HG03521 (cell line): ENCODE data around the gene EIF1.
A peak's percentile ranks its signal among the peaks of the same experiment; 100 is the strongest.

Experiments
- ATAC-seq: cut with Tn5 transposase; IDR thresholded peaks from one replicate; pipeline ENCODE4 v1.9.1; 2021; ENCODE audit warnings: mild to moderate bottlenecking, moderate library complexity; ENCODE audit not compliant: unreplicated experiment

The EIF1 gene

DNA sequence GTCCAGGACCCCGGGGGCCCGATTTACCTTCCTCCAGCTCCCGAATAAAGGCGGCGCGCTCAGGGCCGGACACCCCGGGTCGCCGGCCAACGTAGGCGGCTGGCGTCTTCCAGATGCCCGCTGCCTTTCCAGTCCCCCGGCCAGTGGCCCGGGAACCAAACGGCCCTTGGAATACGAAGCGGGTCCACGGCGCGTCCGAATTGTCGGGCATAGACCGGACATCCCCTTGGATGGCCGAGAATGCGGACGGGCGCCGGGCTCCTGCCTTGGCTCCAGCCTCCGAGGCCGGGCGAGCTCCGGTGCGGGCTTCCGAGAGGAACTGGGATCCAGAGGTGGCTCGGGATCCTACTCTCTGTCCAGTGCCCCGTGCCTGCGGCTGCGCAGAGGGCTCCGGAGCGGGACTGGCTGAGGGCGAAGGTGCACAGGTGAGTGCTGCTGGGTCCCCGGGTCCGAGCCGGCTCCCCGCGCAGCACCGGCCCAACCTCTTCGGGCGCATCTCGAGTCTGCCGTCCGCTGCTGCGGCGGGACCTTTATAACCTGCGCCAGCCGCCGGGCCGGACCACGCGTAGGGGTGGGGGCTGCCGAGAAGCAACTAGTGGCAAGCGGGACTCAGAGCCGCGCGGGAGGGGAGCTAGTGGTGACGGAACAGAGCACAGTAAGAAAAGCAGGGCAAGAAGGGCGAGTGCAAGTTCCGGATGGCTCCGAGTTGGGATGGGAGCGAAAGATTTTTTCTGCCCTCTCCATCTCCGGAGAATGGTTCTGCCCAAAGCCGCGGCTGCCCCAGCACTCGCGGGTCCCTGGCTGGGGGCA, 45.7 kb downstream of the EIF1 start, which contains the start of gene HAP1:
TSS of gene HAP1 (minus strand) at position 505 of the 810 bp plus-strand sequence. CDS start at position 496, 9 bp downstream.
- no peak for ATAC-seq

DNA sequence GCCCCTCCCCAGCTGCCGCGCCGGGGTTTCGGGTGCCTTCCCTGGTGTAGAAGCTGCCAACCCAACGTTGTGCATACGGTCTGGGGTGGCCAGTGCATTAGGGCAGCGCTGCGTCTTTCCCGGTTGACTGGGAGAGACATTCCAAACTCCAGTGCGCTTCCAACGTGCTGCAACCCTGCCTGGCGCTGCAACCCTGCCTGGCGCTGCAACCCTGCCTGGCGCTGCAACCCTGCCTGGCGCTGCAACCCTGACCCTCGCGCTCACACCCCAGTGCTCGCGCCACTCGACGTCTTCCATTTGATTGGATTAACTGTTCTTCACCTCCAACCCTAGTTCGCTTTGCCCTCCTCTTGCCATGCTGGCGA, 46.2 kb downstream of the EIF1 start:
- no peak for ATAC-seq

DNA sequence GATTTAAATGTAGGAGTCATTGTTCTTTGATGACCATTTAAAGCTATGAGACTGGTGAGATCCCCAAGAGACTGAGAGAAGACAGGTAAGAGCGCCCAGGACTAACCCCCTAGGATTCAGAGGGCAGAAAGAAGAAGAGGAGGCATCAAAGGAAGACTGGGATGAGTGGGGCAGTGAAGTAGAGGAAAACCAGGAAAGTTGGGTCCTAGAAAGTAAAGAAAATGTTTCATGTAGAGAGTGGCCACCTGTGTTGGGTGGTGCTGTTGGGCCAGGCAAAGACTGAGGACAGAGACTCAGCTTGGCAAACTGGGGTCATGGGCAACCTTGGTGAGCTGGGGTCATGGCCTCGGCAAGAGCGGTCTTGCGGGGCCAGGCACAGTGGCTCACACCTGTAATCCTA, 47.1 kb downstream of the EIF1 start:
- no peak for ATAC-seq

DNA sequence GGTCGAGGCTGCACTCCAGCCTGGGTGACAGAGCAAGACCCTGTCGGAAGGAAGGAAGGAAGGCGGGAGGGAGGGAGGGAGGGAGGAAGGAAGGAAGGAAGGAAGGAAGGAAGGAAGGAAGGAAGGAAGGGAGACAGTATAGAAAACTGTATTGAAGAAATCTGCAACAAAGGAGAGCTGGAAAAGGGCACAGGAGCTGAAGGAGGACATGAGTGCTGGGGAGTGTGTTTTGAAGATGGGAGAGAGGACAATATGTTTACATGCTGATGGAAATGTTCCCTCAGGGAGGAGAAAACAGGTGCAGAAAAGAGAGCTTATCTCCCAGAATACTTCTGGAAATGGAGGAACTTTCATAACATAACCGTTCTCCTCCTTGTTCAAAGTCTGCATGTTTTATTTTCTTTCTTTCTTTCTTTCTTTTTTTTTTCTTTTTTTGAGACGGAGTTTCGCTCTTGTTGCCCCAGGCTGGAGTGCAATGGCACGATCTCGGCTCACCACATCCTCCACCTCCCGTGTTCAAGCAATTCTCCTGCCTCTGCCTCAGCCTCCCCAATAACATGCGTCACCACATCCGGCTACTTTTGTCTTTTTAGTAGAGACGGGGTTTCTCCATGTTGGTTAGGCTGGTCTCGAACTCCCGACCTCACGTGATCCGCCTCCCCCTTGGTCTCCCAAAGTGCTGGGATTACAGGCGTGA, 48.4 kb downstream of the EIF1 start:
- ATAC-seq, result no peak

DNA sequence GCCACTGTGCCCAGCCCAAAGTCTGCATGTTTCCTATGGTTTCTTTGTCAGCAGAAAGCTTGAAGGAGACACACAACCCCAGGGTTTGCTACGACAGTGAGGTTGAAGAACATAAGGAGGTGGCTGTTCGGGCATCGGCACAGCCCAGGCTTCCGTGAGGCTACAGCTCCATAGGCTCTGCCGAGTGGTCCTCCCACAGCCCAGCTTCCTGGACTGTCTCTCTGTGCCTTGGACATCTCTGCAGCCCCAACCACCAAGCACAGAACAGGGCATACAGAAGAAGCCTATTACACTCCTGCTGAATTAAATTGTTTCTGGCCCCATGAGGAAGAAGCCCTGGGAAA, 49.0 kb downstream of the EIF1 start:
- no peak for ATAC-seq

DNA sequence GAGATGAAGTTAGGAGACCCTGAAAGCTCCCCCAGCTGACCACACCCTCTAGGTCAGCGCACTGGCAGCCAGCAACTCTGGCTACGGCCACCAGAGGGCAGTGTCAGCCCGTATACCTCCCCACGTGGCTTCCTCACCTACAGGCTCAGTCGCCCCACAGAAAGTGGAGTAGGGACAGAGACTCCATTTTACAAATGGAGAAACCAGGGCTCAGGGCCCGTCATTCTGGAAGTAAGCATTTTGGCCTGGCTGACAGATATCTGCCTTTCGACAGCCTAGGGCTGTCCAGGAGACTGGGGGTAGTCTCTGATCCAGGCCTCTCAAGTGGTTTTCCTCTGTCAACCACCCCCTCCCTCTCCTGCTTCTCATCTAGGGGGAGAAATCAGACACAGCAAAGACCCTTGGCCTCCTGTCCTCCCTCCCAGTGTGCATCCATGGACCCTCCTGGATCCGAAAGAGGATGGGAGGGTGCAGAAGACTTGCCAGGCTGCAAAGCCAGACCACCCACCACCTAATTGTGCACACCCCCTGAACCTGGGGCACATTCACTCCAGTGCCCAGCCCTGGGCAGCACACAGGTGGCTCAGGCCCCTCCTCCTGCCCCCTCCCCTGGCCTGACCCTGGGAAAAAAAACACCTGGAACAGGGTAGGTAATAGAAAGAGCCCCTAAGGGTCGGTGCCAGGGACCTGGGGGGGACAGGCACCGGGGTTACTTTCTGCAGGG, 49.6 kb downstream of the EIF1 start:
- ATAC-seq, result peak; percentile 51

DNA sequence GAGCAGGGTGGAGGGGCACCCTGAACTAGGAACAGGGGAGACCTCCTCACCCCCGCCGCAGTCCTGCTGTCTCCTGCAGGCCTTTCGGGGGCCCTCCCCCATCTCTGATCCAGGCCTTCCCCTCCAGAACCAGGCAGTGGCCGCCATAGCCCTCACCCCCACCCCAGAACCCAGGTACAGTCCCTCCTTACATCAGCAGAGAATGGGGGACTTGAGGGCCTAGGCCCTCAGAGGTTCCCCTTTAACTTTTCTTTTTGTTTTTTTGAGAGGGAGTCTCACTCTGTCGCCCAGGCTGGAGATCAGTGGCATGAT, 50.1 kb downstream of the EIF1 start:
- no peak for ATAC-seq

DNA sequence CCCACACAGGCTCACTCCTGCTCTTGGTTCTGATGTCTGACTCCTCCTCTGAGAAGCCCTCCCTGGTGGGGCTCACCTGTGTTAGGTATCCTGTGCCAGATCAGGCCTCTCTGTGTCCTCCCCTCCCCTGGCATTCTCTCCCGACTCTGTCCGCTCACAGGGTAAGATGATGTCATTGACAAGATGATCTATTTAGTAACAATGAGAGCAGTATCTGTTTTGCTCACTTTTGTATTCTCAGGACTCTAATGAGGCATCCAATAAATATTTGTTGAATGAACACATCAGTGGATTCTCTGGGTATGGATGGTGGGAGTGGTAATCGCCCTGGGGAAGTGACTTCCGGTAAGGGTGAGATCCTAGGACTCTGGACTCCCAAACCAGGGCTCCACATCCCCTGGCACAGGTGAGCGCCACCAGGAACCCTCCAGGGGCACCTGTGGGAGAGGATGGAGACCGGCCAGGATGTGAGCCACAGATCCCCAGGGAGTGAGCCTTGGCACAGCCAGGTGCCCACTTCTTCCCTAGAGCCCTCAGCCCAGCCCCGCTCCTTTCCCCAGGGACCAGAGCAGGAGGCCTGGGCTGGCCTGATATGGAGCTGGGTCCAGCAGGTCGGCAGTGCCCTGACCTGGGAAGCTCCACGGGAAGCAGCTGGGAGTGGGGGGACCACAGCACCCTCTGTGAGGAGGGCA, 51.1 kb downstream of the EIF1 start:
- ATAC-seq, result no peak

DNA sequence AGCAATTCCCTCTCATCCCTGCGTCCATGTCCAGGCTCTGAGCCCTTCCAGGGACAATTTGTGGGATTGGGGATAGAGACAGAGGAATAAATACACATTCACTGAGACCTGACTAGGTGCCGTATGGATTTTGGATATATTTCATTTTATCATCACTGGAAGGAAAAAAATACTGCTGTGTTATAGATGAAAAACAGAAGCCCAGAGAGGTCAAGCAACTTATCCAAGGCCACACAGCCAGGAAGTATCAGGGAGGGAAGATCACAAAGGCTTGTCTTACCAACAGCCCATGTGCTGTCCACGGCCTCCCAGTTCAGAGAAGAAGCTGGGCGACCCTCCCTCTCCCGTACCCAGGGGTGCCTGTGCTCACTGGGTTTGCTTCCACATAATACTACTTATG, 51.8 kb downstream of the EIF1 start:
- no peak for ATAC-seq

DNA sequence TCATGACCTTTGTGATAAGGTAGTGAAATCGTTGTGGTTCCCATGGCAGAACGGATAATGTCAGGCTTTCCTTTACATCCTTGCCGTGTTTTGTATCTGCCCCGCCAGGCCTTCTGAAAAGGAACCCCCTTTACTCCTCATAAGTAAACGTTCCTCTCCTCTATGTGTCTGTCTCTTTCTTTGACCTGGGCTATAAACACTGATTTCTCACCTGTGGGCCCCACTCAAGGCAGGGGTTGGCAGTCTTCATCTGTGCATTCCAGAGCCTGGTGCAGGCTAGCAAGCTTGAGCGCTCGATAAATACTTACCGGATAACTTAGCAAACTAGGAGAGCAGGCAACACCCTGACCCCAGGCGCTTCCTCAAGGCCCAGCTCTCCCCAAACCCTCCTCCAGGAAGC, 53.0 kb downstream of the EIF1 start:
- ATAC-seq, result no peak
